GM18858 (cell line): ENCODE results near the gene TMEM131.
"Not testable (repeated sequence)": the region's sequence is repeated elsewhere in the genome, so short reads cannot be mapped to it uniquely, and the experiment has no call there.

Experiments
- ATAC-seq: cut with Tn5 transposase; IDR thresholded peaks from one replicate; pipeline ENCODE4 v1.9.1; 2021; ENCODE audit not compliant: unreplicated experiment

The TMEM131 gene

GRCh38 chr2:97918818-97919217, 76.9 kb downstream of the TMEM131 start:
- no peak for ATAC-seq

DNA sequence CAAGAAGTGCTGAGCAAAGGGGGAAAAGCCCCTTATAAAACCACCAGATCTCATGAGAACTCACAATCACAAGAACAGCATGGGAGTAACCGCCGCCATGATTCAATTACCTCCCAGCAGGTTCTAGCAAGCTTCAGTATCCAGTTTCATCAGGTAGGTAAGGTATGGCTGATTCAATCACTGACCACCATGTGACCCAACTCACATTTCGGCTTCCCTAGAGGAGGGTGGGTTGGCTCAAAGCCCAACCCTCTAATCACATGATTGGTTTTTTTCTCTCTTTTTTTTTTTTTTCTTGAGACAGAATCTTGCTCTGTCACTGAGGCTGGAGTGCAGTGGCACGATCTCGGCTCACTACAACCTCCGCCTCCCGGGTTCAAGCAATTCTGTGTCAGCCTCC, 78.1 kb downstream of the TMEM131 start:
- ATAC-seq = not testable (repeated sequence)

DNA sequence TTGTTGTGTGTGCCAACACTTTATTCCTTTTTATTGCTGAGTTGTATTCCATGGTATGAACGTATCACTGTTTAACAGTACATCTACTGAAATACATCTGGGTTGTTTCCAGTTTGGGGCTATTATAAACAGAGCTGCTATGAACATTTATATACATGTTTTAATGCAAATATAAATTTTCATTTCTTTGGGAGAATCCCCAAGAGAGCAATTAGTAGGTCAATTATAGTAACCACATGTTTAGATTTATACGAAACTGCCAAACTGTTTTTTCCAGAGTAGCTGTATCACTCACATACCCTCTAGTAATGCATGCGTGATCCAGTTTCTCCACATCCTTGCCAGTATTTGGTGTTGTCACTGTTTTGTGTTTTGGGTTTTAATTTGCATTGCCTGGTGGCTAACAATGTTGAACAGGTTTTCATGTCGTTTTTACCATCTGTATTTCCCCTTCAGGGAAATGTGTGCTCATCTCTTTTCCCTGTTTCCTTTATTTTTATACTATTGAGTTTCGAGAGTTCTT, 81.0 kb downstream of the TMEM131 start:
- no peak for ATAC-seq

GRCh38 chr2:97913846-97914245, 81.9 kb downstream of the TMEM131 start:
- ATAC-seq = no peak

- ATAC-seq = no peak
These were observed 83.7 kb downstream of the TMEM131 start for GRCh38 chr2:97911922-97912575.

DNA sequence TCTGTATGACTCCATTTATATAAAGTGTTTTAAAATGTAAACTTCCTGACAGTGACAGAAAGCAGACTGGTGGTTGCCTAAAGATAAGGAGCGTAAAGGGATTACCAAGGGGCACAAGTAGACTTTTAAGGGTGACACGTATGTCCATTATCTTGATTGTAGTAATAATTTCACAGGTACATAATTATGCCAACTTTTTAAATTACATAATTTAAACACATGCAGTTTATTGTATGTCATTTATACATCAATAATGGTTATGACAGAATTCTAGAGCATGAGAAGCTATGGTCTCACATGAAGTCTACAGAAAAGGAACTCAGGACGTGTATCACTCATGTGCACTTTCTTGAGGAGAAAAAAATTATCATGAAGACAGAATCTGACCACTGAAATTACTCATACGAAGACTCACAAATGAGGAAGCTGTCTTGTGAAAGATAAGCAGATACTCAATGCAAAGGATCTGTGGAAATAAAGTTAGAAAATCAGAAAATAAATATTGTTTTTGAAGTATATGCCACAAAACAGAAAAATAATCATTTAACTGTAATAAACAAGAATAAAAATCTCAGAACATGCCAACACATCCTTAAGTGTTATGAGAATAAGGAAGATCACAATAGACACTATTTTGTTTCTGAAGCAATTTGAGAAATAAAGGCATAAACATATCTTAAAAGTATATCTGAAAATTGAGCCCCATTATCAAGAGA, 84.4 kb downstream of the TMEM131 start:
- peak; percentile 64 for ATAC-seq

- ATAC-seq = no peak
These were observed 85.1 kb downstream of the TMEM131 start for GRCh38 chr2:97910403-97911205.

DNA sequence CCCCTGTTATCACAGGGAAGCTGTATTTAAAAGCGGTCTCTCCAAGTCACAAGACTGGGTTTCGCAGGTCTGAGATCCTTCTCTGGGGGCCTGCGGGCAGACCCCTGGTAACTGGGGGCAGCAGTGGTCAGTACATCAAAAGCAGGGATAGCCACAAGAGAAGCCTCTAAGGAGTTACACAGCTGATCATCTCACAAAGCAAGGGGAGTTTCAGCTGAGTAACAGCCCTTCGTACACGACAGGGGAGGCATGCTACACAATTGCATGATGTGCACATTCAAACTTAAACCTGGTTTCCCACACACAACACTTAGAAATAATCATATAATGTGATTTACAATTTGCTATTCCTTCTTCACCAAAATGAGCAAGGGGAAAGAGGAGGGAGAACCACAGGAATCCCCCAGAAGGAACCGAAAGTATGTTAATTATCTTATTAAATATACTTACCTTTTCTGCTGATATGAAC, 87.5 kb downstream of the TMEM131 start:
- ATAC-seq = no peak

- ATAC-seq = no peak
These were observed 88.2 kb downstream of the TMEM131 start for GRCh38 chr2:97907369-97908100.

DNA sequence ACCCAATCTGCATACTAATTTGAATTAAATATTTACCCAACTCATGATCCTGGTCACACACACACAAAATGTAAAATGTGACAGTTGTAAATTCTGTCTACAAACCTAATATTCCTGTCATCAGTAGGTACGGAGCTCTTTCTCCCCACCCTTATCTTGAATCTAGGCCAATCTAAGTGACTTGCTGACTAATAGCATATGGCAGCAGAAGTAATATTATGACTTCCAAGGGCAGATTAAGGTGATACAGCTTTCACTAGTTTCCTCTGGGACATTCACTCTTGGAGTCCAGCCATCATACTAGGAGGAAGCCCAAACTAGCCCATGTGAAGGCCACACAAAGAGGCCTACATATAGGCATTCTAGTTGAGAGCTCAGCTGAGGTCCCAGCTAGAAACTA, 89.4 kb downstream of the TMEM131 start:
- no peak for ATAC-seq

- no peak for ATAC-seq
These were observed 90.5 kb downstream of the TMEM131 start for GRCh38 chr2:97905294-97905693.

DNA sequence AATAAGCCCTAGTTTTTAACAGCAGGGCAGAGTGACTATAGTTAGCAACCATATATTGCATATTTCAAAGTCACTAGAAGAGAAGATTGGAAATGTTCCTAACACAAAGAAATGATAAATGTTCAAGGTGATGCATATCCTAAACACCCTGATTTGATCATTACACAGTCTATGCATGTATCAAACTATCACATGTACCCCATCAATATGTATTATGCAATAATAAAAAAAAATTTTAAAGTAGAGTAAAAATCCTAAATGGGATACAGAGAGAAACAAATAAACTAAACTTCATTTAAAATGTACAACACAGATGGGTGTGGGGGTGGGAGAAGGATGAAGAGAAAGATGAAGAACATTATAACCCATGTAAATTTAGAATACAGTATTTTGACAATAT, 93.9 kb downstream of the TMEM131 start:
- no peak for ATAC-seq

GRCh38 chr2:97900806-97901205, 94.9 kb downstream of the TMEM131 start:
- no peak for ATAC-seq

DNA sequence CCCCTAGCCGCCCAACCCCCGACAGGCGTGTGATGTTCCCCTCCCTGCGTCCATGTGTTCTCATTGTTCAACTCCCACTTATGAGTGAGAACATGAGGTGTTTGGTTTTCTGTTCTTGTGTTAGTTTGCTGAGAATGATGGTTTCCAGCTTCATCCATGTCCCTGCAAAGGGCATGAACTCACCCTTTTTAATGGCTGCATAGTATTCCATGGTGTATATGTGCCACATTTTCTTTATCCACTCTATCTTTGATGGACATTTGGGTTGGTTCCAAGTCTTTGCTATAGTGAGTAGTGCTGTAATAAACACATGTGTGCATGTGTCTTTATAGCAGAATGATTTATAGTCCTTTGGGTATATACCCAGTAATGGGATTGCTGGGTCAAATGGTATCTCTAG, 102.7 kb downstream of the TMEM131 start:
- not testable (repeated sequence) for ATAC-seq

DNA sequence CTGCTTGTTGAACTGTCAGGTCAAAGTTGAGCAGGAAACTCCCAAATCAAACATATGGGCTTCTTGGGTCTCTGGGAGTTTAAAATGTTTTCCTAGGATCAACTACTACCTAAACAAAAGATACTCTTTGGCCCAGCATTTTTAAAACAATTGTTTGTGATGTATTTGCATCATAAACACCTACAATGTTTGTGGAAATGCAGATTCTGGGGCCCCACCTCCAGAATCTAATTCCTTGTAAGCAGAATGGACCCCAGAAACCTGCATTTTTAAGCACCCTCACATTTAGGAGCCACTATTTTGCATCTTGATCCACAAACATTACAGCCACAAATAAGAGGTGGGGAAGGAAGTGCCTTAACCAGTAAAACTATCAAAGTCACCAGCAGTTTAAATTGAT, 104.1 kb downstream of the TMEM131 start:
- no peak for ATAC-seq

DNA sequence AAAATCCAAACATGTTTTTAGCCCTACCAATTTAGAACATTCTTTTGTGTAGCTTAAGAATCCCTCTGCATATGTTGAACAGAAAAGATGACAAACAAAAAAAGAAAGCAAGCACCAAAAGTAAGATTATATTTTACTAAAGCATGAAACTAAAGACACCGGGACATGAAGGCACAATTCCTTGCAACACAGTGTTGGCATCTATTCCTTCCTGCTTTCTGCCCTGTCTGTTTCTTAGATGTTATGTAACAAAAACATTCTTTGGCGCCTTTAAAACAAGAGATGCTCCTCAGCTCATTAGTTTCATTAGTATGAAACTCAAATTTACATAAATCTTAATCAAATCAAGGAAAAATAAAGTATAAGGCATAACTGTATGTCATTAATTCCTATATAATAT, 106.6 kb downstream of the TMEM131 start:
- no peak for ATAC-seq

DNA sequence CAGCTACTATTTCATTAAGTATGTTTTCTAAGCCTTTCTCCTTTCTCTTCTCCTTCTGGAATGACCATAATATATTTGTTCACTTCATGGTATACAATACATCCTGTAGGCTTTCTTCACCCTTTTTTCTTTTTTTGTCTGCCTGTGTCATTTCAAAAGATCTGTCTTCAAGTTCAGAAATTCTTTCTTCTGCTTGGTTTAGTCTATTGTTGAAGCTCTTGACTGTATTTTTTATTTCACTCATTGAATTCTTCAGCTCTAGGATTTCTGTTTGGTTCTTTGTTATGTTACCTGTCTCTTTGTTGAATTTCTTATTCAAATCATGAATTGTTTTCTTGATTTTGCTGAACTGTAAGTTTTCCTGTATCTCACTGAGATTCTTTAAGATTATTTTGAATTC, 109.9 kb downstream of the TMEM131 start:
- ATAC-seq = no peak

- ATAC-seq = no peak
These were observed 115.4 kb downstream of the TMEM131 start for GRCh38 chr2:97880334-97880733.

- no peak for ATAC-seq
These were observed 116.9 kb downstream of the TMEM131 start for GRCh38 chr2:97878865-97879264.

DNA sequence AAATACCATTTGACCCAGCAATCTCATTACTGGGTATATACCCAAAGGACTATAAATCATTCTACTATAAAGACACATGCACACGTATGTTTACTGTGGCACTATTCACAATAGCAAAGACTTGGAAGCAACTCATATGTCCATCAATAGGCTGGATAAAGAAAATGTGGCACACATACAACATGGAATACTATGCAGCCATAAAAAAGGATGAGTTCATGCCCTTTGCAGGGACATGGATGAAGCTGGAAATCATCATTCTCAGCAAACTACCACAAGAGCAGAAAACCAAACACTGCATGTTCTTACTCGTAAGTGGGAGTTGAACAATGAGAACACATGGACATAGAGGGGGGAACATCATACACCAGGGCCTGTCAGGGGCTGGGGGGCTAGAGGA, 117.4 kb downstream of the TMEM131 start:
- ATAC-seq = not testable (repeated sequence)
